K562 (cell line): ENCODE results near the gene TMEM217. TPM values are rescaled to one million over a fixed set of nuclear protein-coding genes. Genes with fewer than 3 reads are reported as not detected.

ENCODE experiments used
- CEBPG ChIP-seq, 3 experiments: fragments of 200-800 bp in 1 of 3; sonication (Bioruptor generic) in 1 of 3; sonication (generic) in 1 of 3; formaldehyde crosslinking in 1 of 3; IDR thresholded peaks in 2 of 3; conservative IDR thresholded peaks in 1 of 3; 2 replicates each; pipeline versions ENCODE4 v1.6.1 to v1.8.0; 2016 to 2022; ENCODE audit warnings: missing compliant biosample characterization in 2 of 3, missing genetic modification characterization in 2 of 3, mild to moderate bottlenecking in 1 of 3, missing genetic modification reagents in 1 of 3
- CSDE1 ChIP-seq, 2 experiments: fragments of 450-650 bp; IDR thresholded peaks; 2 replicates each; pipeline ENCODE4 v1.6.1; 2016; ENCODE audit warnings: mild to moderate bottlenecking in 1 of 2
- E2F1 ChIP-seq: sonication (generic); formaldehyde crosslinking; IDR thresholded peaks from 2 replicates; pipeline ENCODE4 v1.8.1; 2023; ENCODE audit warnings: mild to moderate bottlenecking, missing genetic modification reagents, moderate library complexity
- EP400 ChIP-seq: fragments of 450-650 bp; IDR thresholded peaks from 2 replicates; pipeline ENCODE4 v1.6.1; 2017; ENCODE audit warnings: antibody characterized with exemption, mild to moderate bottlenecking, moderate library complexity
- MLLT1 ChIP-seq, 2 experiments: fragments of 450-650 bp; IDR thresholded peaks; 2 replicates each; pipeline ENCODE4 v1.6.1; 2016
- POLR3A ChIP-seq: IDR thresholded peaks from 2 replicates; pipeline ENCODE4 v1.6.1; 2011; ENCODE audit warnings: borderline replicate concordance, mild to moderate bottlenecking, moderate library complexity; ENCODE audit not compliant: insufficient read length, insufficient read depth; ENCODE audit errors: extremely low read depth
- SIN3A ChIP-seq, 2 experiments: fragments of 150-350 bp in 1 of 2; IDR thresholded peaks; 2 replicates each; pipeline ENCODE4 v1.6.1; 2011 to 2016; ENCODE audit warnings: borderline replicate concordance in 2 of 2, low read depth in 2 of 2, low read length in 2 of 2, mild to moderate bottlenecking in 2 of 2, moderate library complexity in 2 of 2; ENCODE audit not compliant: control insufficient read depth in 1 of 2
- TOE1 ChIP-seq, 2 experiments: fragments of 450-650 bp in 1 of 2; sonication (generic) in 1 of 2; formaldehyde crosslinking in 1 of 2; IDR thresholded peaks; 2 replicates each; pipeline versions ENCODE4 v1.7.1 to v1.8.0; 2016 to 2022; ENCODE audit warnings: borderline replicate concordance in 2 of 2, mild to moderate bottlenecking in 2 of 2, antibody characterized with exemption in 1 of 2, inconsistent platforms in 1 of 2, low read depth in 1 of 2, missing genetic modification reagents in 1 of 2, moderate library complexity in 1 of 2
- WHSC1 ChIP-seq: IDR thresholded peaks from one replicate; pipeline ENCODE4 v1.6.1; 2012; ENCODE audit warnings: low read length, control low read depth, inconsistent platforms
- ZBTB1 ChIP-seq: sonication (generic); formaldehyde crosslinking; IDR thresholded peaks from 2 replicates; pipeline ENCODE4 v1.8.1; 2023; ENCODE audit warnings: missing genetic modification reagents, low read depth, mild to moderate bottlenecking, borderline replicate concordance
- ZBTB33 ChIP-seq: sonication (generic); formaldehyde crosslinking; IDR thresholded peaks from 2 replicates; pipeline ENCODE4 v1.8.1; 2023; ENCODE audit warnings: mild to moderate bottlenecking, missing genetic modification reagents
- ZBTB7A ChIP-seq: IDR thresholded peaks from 2 replicates; pipeline ENCODE4 v1.6.1; 2011; ENCODE audit warnings: low read depth, mild to moderate bottlenecking, low read length, moderate library complexity, borderline replicate concordance; ENCODE audit not compliant: control insufficient read depth
- ZNF124 ChIP-seq: sonication (generic); formaldehyde crosslinking; IDR thresholded peaks from 2 replicates; pipeline ENCODE4 v1.8.1; 2022; ENCODE audit warnings: missing genetic modification reagents
- ZNF445 ChIP-seq: fragments of 250-450 bp; sonication (Bioruptor Pico); IDR thresholded peaks from 2 replicates; pipeline ENCODE4 v1.4.0; 2020; ENCODE audit warnings: low read depth, mild to moderate bottlenecking, moderate library complexity
- ZNF584 ChIP-seq: fragments of 200-800 bp; sonication (Bioruptor generic); IDR thresholded peaks from 2 replicates; pipeline ENCODE4 v1.6.1; 2016; ENCODE audit warnings: low read depth, mild to moderate bottlenecking, missing genetic modification characterization, missing compliant biosample characterization
- ZSCAN32 ChIP-seq: fragments of 450-650 bp; formaldehyde crosslinking; IDR thresholded peaks from 2 replicates; pipeline ENCODE4 v1.4.0; 2020; ENCODE audit warnings: mild to moderate bottlenecking, moderate library complexity
- polyA plus RNA-seq, 8 experiments: library from polyadenylated mRNA; depleted of rRNA in 4 of 8; stranded (reverse) in 5 of 8; unstranded in 3 of 8; fragments of >200 nt; fragmentation: Nextera tagmentation in 2 of 8; fragmentation: Illumina TruSeq in 1 of 8; extraction: Ambion mirVana in 2 of 8; extraction: Trizol in 1 of 8; gene quantifications; 2 replicates each; pipeline versions ENCODE4 v1.2.1 to v1.2.3, GENCODE V29; 2011 to 2014; ENCODE audit warnings: inconsistent platforms in 1 of 8, missing spikeins in 1 of 8
- total RNA-seq, 7 experiments: library from RNA; depleted of rRNA in 6 of 7; stranded (reverse); fragments of >200 nt in 6 of 7; fragmentation: Illumina TruSeq in 2 of 7; extraction: Trizol in 2 of 7; gene quantifications; 2 replicates each; pipeline versions ENCODE4 v1.2.1 to v1.2.3, GENCODE V29; 2011 to 2021; ENCODE audit warnings: low replicate concordance in 1 of 7
- TF ChIP-seq, protein P1 (sequence below): IDR thresholded peaks from 2 replicates; pipeline ENCODE4 v1.6.1; 2014; ENCODE audit warnings: antibody characterized with exemption
- TF ChIP-seq, protein P2 (sequence below): fragments of 250-450 bp; sonication (Bioruptor Pico); IDR thresholded peaks from 2 replicates; pipeline ENCODE4 v1.8.0; 2021; ENCODE audit warnings: borderline replicate concordance, mild to moderate bottlenecking, moderate library complexity; ENCODE audit not compliant: poor library complexity, severe bottlenecking

Gene TMEM217
- total and polyA plus RNA-seq, 9 of the 15 experiments (the other 6 are each of a cell fraction or from before 2014, with no cell fraction given) = 1.3 to 8.0 (median 1.9) TPM

DNA sequence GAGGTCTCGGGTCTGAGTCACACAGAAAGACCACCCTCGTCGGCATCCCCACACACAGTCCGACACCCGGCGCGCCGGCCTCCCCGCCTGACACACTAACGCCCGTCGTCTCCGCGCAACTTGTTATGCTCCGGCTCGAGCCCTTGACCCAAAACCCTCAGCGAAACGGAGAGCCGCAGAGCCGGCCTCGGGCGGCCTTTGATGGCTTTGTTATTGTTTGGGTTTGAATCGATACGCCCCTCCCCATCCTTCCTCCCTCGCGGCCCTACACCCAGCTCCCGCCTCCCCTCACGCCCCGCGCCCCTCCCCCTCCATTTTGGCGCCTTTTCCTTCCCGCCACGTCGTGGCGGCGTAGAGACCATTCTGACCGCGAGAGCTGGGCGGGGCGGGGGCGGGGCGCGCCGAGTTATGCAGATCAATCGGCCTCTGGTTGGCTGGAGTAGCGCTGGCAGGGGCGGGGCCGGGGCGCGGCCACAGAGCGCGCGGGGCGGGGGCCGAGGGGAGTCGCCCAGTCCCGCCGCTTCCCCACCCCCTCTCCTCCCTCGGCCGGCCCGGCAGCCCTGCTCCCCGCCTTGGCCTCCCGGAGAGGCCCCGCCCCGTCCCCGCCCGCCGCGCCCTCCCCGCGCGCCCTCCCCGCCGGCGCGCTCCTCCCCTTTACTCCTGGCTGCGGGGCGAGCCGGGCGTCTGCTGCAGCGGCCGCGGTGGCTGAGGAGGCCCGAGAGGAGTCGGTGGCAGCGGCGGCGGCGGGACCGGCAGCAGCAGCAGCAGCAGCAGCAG, 88.3 kb downstream of the TMEM217 start, which contains the start of gene PIM1 (continued):
- TF ChIP-seq ZBTB33 (CRISPR knock-in tag) (peak; percentile 58), ZNF584 (CRISPR knock-in tag) (no peak), ZNF124 (CRISPR knock-in tag) (no peak), ZNF445 (CRISPR knock-in tag) (no peak), ZBTB1 (CRISPR knock-in tag) (peak; percentile 78), SIN3A (IDR thresholded peaks at IDR 0.05; ENCODE audit: borderline replicate concordance in 2 of 2, control insufficient read depth in 1 of 2, low read depth in 2 of 2, low read length in 2 of 2) (no peak), ZSCAN32 (CRISPR knock-in tag) (no peak), EP400 (no peak), POLR3A (no peak), ZBTB7A (no peak; the same call in 1 of the 2 replicates), E2F1 (CRISPR knock-in tag) (peak; percentile 98), MLLT1 (IDR thresholded peaks at IDR 0.05) (peak; percentile 79 to 83; a peak in 3 of 4 replicates), TOE1 (IDR thresholded peaks at IDR 0.05; ENCODE audit: borderline replicate concordance) (peak; percentile 61; the same call in 1 of the 2 replicates), TOE1 (CRISPR knock-in tag; IDR thresholded peaks at IDR 0.05; ENCODE audit: borderline replicate concordance, low read depth) (no peak), CEBPG (CRISPR knock-in tag; IDR thresholded peaks at IDR 0.05) (no peak), CEBPG (tag; conservative IDR thresholded peaks at IDR 0.05 in 1 of 2, IDR thresholded peaks at IDR 0.05 in 1 of 2) (no peak), CSDE1 (IDR thresholded peaks at IDR 0.05) (no peak), WHSC1 (no peak)
- TF ChIP-seq, protein P1, sequence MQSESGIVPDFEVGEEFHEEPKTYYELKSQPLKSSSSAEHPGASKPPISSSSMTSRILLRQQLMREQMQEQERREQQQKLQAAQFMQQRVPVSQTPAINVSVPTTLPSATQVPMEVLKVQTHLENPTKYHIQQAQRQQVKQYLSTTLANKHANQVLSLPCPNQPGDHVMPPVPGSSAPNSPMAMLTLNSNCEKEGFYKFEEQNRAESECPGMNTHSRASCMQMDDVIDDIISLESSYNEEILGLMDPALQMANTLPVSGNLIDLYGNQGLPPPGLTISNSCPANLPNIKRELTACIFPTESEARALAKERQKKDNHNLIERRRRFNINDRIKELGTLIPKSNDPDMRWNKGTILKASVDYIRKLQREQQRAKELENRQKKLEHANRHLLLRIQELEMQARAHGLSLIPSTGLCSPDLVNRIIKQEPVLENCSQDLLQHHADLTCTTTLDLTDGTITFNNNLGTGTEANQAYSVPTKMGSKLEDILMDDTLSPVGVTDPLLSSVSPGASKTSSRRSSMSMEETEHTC = peak; percentile 10; the same call in 1 of the 2 replicates
- TF ChIP-seq, protein P2, sequence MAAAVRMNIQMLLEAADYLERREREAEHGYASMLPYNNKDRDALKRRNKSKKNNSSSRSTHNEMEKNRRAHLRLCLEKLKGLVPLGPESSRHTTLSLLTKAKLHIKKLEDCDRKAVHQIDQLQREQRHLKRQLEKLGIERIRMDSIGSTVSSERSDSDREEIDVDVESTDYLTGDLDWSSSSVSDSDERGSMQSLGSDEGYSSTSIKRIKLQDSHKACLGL (CRISPR knock-in tag) = no peak
